Measurements from ENCODE around the gene ATXN1.

GRCh38 chr6:16473184-16473907 lies 287.9 kb downstream of the ATXN1 start:
- no peak for TF ChIP-seq USF1 (IDR thresholded peaks at IDR 0.05; ENCODE audit: borderline replicate concordance, low read depth)
- no peak for TF ChIP-seq EZH2phosphoT487 (IDR thresholded peaks at IDR 0.05; ENCODE audit: borderline replicate concordance, low read depth)
- TF ChIP-seq CTCF (IDR thresholded peaks at IDR 0.05): no peak
- no peak for TF ChIP-seq GATA2 (CRISPR knock-in tag; IDR thresholded peaks at IDR 0.05)
- no peak for TF ChIP-seq RCOR1 (IDR thresholded peaks at IDR 0.05; ENCODE audit: low read length)
- no peak for TF ChIP-seq RFX5 (IDR thresholded peaks at IDR 0.05; ENCODE audit: low read length)
- TF ChIP-seq RAD21 (IDR thresholded peaks at IDR 0.05; ENCODE audit: low read length): no peak
- no peak for TF ChIP-seq MAX (IDR thresholded peaks at IDR 0.05; ENCODE audit: low read depth)

Measured in SK-N-SH (cell line).